Neuronal stem cell (in vitro differentiated cells): ENCODE data around the gene PAQR8.

Source experiments
- DNase-seq: peaks from one replicate; pipeline ENCODE4 v3.0.0-alpha.2; 2013; ENCODE audit warnings: low spot score
- H2AFZ ChIP-seq: one replicate; pipeline ENCODE4 v1.6.1; 2013; ENCODE audit warnings: mild to moderate bottlenecking, low read length, inconsistent platforms
- H2AK5ac ChIP-seq: 2 replicates; pipeline ENCODE4 v1.6.1; 2013; ENCODE audit warnings: low read depth, mild to moderate bottlenecking, inconsistent platforms, low read length, moderate library complexity, mixed read lengths
- H2BK120ac ChIP-seq: 2 replicates; pipeline ENCODE4 v1.6.1; 2013; ENCODE audit warnings: low read depth, mild to moderate bottlenecking, inconsistent platforms, low read length, moderate library complexity, mixed read lengths
- H2BK12ac ChIP-seq: one replicate; pipeline ENCODE4 v1.6.1; 2013; ENCODE audit warnings: low read length, inconsistent platforms
- H2BK15ac ChIP-seq: 2 replicates; pipeline ENCODE4 v1.6.1; 2013; ENCODE audit warnings: mild to moderate bottlenecking, low read length, inconsistent platforms, mixed read lengths
- H2BK5ac ChIP-seq: one replicate; pipeline ENCODE4 v1.6.1; 2013; ENCODE audit warnings: inconsistent platforms, mild to moderate bottlenecking, low read length, moderate library complexity
- H3K14ac ChIP-seq: one replicate; pipeline ENCODE4 v1.6.1; 2013; ENCODE audit warnings: low read length, inconsistent platforms
- H3K18ac ChIP-seq: 2 replicates; pipeline ENCODE4 v1.6.1; 2013; ENCODE audit warnings: low read length, inconsistent platforms
- H3K23ac ChIP-seq: 2 replicates; pipeline ENCODE4 v1.6.1; 2013; ENCODE audit warnings: low read depth, mild to moderate bottlenecking, mixed read lengths, low read length, inconsistent platforms; ENCODE audit not compliant: poor library complexity
- H3K27ac ChIP-seq: replicated peaks from 3 replicates; pipeline ENCODE4 v1.5.1; 2013; ENCODE audit warnings: low read length, inconsistent platforms
- H3K27me3 ChIP-seq, 3 experiments: 2 replicates each; pipeline ENCODE4 v1.6.1; 2013; ENCODE audit warnings: low read length in 3 of 3, mild to moderate bottlenecking in 2 of 3, inconsistent platforms in 1 of 3, low read depth in 1 of 3, mixed read lengths in 1 of 3, moderate library complexity in 1 of 3; ENCODE audit not compliant: control insufficient read depth in 3 of 3, insufficient read depth in 3 of 3
- H3K36me3 ChIP-seq, 2 donors: replicated peaks in 1 of 2; 2 replicates each; pipeline ENCODE4 v1.6.1; 2013; ENCODE audit warnings: low read length in 2 of 2; ENCODE audit not compliant: control insufficient read depth in 2 of 2, insufficient read depth in 2 of 2
- H3K4ac ChIP-seq: 2 replicates; pipeline ENCODE4 v1.6.1; 2013; ENCODE audit warnings: inconsistent platforms, mild to moderate bottlenecking, low read length, moderate library complexity
- H3K4me1 ChIP-seq, 2 donors: 1 replicate in 1 of 2; 2 replicates in 1 of 2; pipeline ENCODE4 v1.6.1; 2013; ENCODE audit warnings: low read length in 2 of 2, low read depth in 1 of 2; ENCODE audit not compliant: control insufficient read depth in 2 of 2, insufficient read depth in 1 of 2
- H3K4me2 ChIP-seq: one replicate; pipeline ENCODE4 v1.6.1; 2013; ENCODE audit warnings: mild to moderate bottlenecking, low read length, inconsistent platforms; ENCODE audit not compliant: insufficient read depth, poor library complexity, severe bottlenecking
- H3K4me3 ChIP-seq, 2 donors: 2 replicates each; pipeline ENCODE4 v1.5.1; 2013; ENCODE audit warnings: low read length in 2 of 2, mild to moderate bottlenecking in 2 of 2, inconsistent platforms in 1 of 2, moderate library complexity in 1 of 2
- H3K79me1 ChIP-seq: one replicate; pipeline ENCODE4 v1.6.1; 2013; ENCODE audit warnings: low read depth, mild to moderate bottlenecking, inconsistent platforms, low read length, moderate library complexity
- H3K9ac ChIP-seq: one replicate; pipeline ENCODE4 v1.6.1; 2013; ENCODE audit warnings: mild to moderate bottlenecking, low read depth, low read length, inconsistent platforms; ENCODE audit not compliant: poor library complexity
- H3K9me3 ChIP-seq, 2 donors: replicated peaks in 1 of 2; 2 replicates each; pipeline versions ENCODE3 to v1.6.1; 2013; ENCODE audit warnings: low read length in 2 of 2, mild to moderate bottlenecking in 2 of 2, inconsistent platforms in 1 of 2, low read depth in 1 of 2, mixed read lengths in 1 of 2, moderate library complexity in 1 of 2; ENCODE audit not compliant: control insufficient read depth in 2 of 2, insufficient read depth in 1 of 2
- H4K8ac ChIP-seq: one replicate; pipeline ENCODE4 v1.6.1; 2013; ENCODE audit warnings: low read depth, mild to moderate bottlenecking, inconsistent platforms, low read length, moderate library complexity
- H4K91ac ChIP-seq: one replicate; pipeline ENCODE4 v1.6.1; 2013; ENCODE audit warnings: low read length, low read depth, mild to moderate bottlenecking, inconsistent platforms; ENCODE audit not compliant: poor library complexity
- WGBS, 2 donors: extraction: QIAGEN DNeasy Blood & Tissue Kit; methylation state at CpG; one replicate each; pipeline ENCODE4 v1.1.7; 2013; ENCODE audit warnings: missing lambda C conversion rate in 2 of 2, mixed read lengths in 1 of 2; ENCODE audit not compliant: insufficient read length in 2 of 2, insufficient replicate concordance in 1 of 2; ENCODE audit errors: extremely low coverage in 2 of 2; 5-methylcytosine and 5-hydroxymethylcytosine counted together

Gene PAQR8

GRCh38 chr6:52326540-52327364 is 35.2 kb upstream of the PAQR8 start:
- Histone ChIP-seq H2BK15ac (peak overlapping the region; percentile 44), H4K91ac (no peak overlapping the region), H2AK5ac (no peak overlapping the region), H3K79me1 (no peaks in the 10 kb centered on the region), H3K23ac (no peak overlapping the region), H4K8ac (no peak overlapping the region), H3K36me3 (no peaks in the 10 kb centered on the region), H3K14ac (no peak overlapping the region), H3K27ac (peak overlapping the region; percentile 68), H3K27me3 (no peaks in the 10 kb centered on the region), H3K9me3 (peaks cover 0 to 2% of the 10 kb centered on the region in 2 donors), H3K4me2 (no peak overlapping the region), H3K4ac (no peak overlapping the region), H2BK5ac (no peak overlapping the region), H3K4me3 (no peak overlapping the region), H2BK120ac (no peak overlapping the region), H3K4me1 (peaks cover 4 to 5% of the 10 kb centered on the region in 2 donors), H2BK12ac (no peak overlapping the region), H3K9ac (no peak overlapping the region), H3K18ac (peak overlapping the region; percentile 13), H2AFZ (peak overlapping the region; percentile 91)
- no CpG with 5 or more reads among the region's 3 CpGs for WGBS, 2 donors
- no peak for DNase-seq

GRCh38 chr6:52328303-52328662 is 33.7 kb upstream of the PAQR8 start:
- H3K4me1 ChIP-seq, result peaks cover 5 to 8% of the 10 kb centered on the region in 2 donors
- H3K36me3 ChIP-seq, result no peaks in the 10 kb centered on the region
- H4K91ac ChIP-seq, result no peak overlapping the region
- no peaks in the 10 kb centered on the region for H3K79me1 ChIP-seq
- no peak overlapping the region for H3K23ac ChIP-seq
- no peak overlapping the region for H3K18ac ChIP-seq
- no peaks in the 10 kb centered on the region for H3K27me3 ChIP-seq
- H2AFZ ChIP-seq, result no peak overlapping the region
- H3K9ac ChIP-seq, result no peak overlapping the region
- no peak overlapping the region for H2BK120ac ChIP-seq
- no peak overlapping the region for H2BK12ac ChIP-seq
- no CpG with 5 or more reads among the region's 2 CpGs for WGBS, 2 donors
- H4K8ac ChIP-seq, result no peak overlapping the region
- H2BK15ac ChIP-seq, result no peak overlapping the region
- no peak overlapping the region for H3K4ac ChIP-seq
- H3K14ac ChIP-seq, result no peak overlapping the region
- peaks cover 0 to 2% of the 10 kb centered on the region in 2 donors for H3K9me3 ChIP-seq
- no peak overlapping the region for H2AK5ac ChIP-seq
- H2BK5ac ChIP-seq, result no peak overlapping the region
- H3K4me3 ChIP-seq, result no peak overlapping the region
- DNase-seq, result no peak
- no peak overlapping the region for H3K4me2 ChIP-seq
- H3K27ac ChIP-seq, result no peak overlapping the region

- H2BK5ac ChIP-seq, result no peak overlapping the region
Measured at GRCh38 chr6:52328729-52329128, 33.2 kb upstream of the PAQR8 start.

GRCh38 chr6:52330470-52330869 is 31.5 kb upstream of the PAQR8 start:
- no peak overlapping the region for H3K23ac ChIP-seq
- H2BK15ac ChIP-seq, result no peak overlapping the region
- H2BK12ac ChIP-seq, result no peak overlapping the region
- no peak overlapping the region for H2BK5ac ChIP-seq
- H2AK5ac ChIP-seq, result no peak overlapping the region
- no peaks in the 10 kb centered on the region for H3K27me3 ChIP-seq
- no peak for DNase-seq
- no peak overlapping the region for H3K18ac ChIP-seq
- H3K79me1 ChIP-seq, result no peaks in the 10 kb centered on the region
- no peaks in the 10 kb centered on the region for H3K36me3 ChIP-seq
- peaks cover 0 to 2% of the 10 kb centered on the region in 2 donors for H3K9me3 ChIP-seq
- no peak overlapping the region for H4K91ac ChIP-seq
- no peak overlapping the region for H2BK120ac ChIP-seq
- no CpG with 5 or more reads among the region's 2 CpGs for WGBS, 2 donors
- H4K8ac ChIP-seq, result no peak overlapping the region
- H3K14ac ChIP-seq, result no peak overlapping the region
- H3K4me2 ChIP-seq, result no peak overlapping the region
- no peak overlapping the region for H3K4ac ChIP-seq
- no peak overlapping the region for H2AFZ ChIP-seq
- peaks cover 5 to 8% of the 10 kb centered on the region in 2 donors for H3K4me1 ChIP-seq
- H3K27ac ChIP-seq, result no peak overlapping the region
- no peak overlapping the region for H3K9ac ChIP-seq
- no peak overlapping the region for H3K4me3 ChIP-seq

More at GRCh38 chr6:52328729-52329128, 33.2 kb upstream of the PAQR8 start:
- H3K4ac ChIP-seq, result no peak overlapping the region
- no peak overlapping the region for H3K23ac ChIP-seq
- H3K4me1 ChIP-seq, result peaks cover 5 to 8% of the 10 kb centered on the region in 2 donors
- H3K27ac ChIP-seq, result no peak overlapping the region
- H3K9me3 ChIP-seq, result peaks cover 0 to 2% of the 10 kb centered on the region in 2 donors
- no peak overlapping the region for H2AK5ac ChIP-seq
- no peak overlapping the region for H2AFZ ChIP-seq
- no peak overlapping the region for H4K8ac ChIP-seq
- H2BK12ac ChIP-seq, result no peak overlapping the region
- no peak overlapping the region for H4K91ac ChIP-seq
- no peak overlapping the region for H2BK120ac ChIP-seq
- H3K14ac ChIP-seq, result no peak overlapping the region
- no peak overlapping the region for H3K9ac ChIP-seq
- no peak overlapping the region for H3K4me2 ChIP-seq
- WGBS, 2 donors, result no CpG with 5 or more reads among the region's 2 CpGs
- no peaks in the 10 kb centered on the region for H3K27me3 ChIP-seq
- H3K4me3 ChIP-seq, result no peak overlapping the region
- H3K18ac ChIP-seq, result no peak overlapping the region
- no peak for DNase-seq
- no peak overlapping the region for H2BK15ac ChIP-seq
- no peaks in the 10 kb centered on the region for H3K79me1 ChIP-seq
- no peaks in the 10 kb centered on the region for H3K36me3 ChIP-seq
